ENCODE results near the gene NUBPL.

DNA sequence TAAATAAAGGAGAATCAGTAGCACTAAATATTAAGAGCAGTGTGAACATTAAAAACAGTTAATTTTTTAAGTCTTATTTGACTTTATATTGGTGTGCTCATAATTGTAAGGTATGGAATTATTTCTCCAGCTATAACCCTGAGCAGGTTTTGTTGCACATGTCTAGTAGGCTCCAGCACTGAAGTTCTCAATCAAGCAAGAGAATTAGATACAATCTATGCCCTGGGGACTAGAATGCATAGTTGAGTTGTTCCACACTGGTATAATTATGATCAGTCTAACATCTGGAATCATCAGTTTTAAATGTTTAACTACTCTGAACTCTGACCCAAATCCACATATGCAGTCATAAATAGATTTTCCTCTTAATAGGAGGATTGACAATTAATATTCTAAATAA lies 258.1 kb downstream of the NUBPL start:
- TF ChIP-seq, protein P1, sequence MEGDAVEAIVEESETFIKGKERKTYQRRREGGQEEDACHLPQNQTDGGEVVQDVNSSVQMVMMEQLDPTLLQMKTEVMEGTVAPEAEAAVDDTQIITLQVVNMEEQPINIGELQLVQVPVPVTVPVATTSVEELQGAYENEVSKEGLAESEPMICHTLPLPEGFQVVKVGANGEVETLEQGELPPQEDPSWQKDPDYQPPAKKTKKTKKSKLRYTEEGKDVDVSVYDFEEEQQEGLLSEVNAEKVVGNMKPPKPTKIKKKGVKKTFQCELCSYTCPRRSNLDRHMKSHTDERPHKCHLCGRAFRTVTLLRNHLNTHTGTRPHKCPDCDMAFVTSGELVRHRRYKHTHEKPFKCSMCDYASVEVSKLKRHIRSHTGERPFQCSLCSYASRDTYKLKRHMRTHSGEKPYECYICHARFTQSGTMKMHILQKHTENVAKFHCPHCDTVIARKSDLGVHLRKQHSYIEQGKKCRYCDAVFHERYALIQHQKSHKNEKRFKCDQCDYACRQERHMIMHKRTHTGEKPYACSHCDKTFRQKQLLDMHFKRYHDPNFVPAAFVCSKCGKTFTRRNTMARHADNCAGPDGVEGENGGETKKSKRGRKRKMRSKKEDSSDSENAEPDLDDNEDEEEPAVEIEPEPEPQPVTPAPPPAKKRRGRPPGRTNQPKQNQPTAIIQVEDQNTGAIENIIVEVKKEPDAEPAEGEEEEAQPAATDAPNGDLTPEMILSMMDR (IDR thresholded peaks at IDR 0.05 in 8 of 11, conservative IDR thresholded peaks at IDR 0.05 in 3 of 11), result no peak
- TF ChIP-seq POLR2A (IDR thresholded peaks at IDR 0.05) (no peak), POLR2AphosphoS5 (IDR thresholded peaks at IDR 0.05) (no peak)
